Measurements from ENCODE around the gene ENO1.
"Not testable (repeated sequence)": the region's sequence is repeated elsewhere in the genome, so short reads cannot be mapped to it uniquely, and the experiment has no call there.

The ENO1 gene

GRCh38 chr1:8896775-8897174, 18.3 kb upstream of the ENO1 start:
- DNase-seq (ENCODE audit: low spot score), result not testable (repeated sequence)

- DNase-seq (ENCODE audit: low spot score), result no peak
These were observed 13.5 kb upstream of the ENO1 start for GRCh38 chr1:8892026-8892425.

GRCh38 chr1:8891401-8891800, 12.9 kb upstream of the ENO1 start:
- DNase-seq (ENCODE audit: low spot score), result no peak

- DNase-seq (ENCODE audit: low spot score), result peak; percentile 73
These were observed 11.7 kb upstream of the ENO1 start for GRCh38 chr1:8889925-8890785.

GRCh38 chr1:8889103-8889846, 10.8 kb upstream of the ENO1 start:
- no peak for DNase-seq (ENCODE audit: low spot score)

GRCh38 chr1:8886589-8886988, 8.1 kb upstream of the ENO1 start:
- DNase-seq (ENCODE audit: low spot score), result no peak

- not testable (repeated sequence) for DNase-seq (ENCODE audit: low spot score)
These were observed 7.6 kb upstream of the ENO1 start for GRCh38 chr1:8886031-8886524.

- not testable (repeated sequence) for DNase-seq (ENCODE audit: low spot score)
These were observed 5.6 kb upstream of the ENO1 start for GRCh38 chr1:8884105-8884504.

- DNase-seq (ENCODE audit: low spot score), result no peak
These were observed 5.0 kb upstream of the ENO1 start for GRCh38 chr1:8883491-8883890.

- peak; percentile 96 for DNase-seq (ENCODE audit: low spot score)
These were observed 1.6 kb upstream of the ENO1 start for GRCh38 chr1:8879922-8880676.

- no peak for DNase-seq (ENCODE audit: low spot score)
These were observed 1.0 kb upstream of the ENO1 start for GRCh38 chr1:8879464-8879921.

GRCh38 chr1:8878698-8879463, 395 bp upstream of the ENO1 start:
- peak; percentile 99 for DNase-seq (ENCODE audit: low spot score)

- no peak for DNase-seq (ENCODE audit: low spot score)
These were observed 2.4 kb downstream of the ENO1 start for GRCh38 chr1:8876087-8876486.

- DNase-seq (ENCODE audit: low spot score), result no peak
These were observed 3.1 kb downstream of the ENO1 start for GRCh38 chr1:8875216-8875861.

GRCh38 chr1:8874230-8875201, 4.0 kb downstream of the ENO1 start:
- no peak for DNase-seq (ENCODE audit: low spot score)

- DNase-seq (ENCODE audit: low spot score), result peak; percentile 94
These were observed 4.8 kb downstream of the ENO1 start for GRCh38 chr1:8873506-8874229.

- no peak for DNase-seq (ENCODE audit: low spot score)
These were observed 5.5 kb downstream of the ENO1 start for GRCh38 chr1:8873001-8873400.

GRCh38 chr1:8871965-8872399, 6.5 kb downstream of the ENO1 start:
- no peak for DNase-seq (ENCODE audit: low spot score)

GRCh38 chr1:8871539-8871935, 6.9 kb downstream of the ENO1 start:
- DNase-seq (ENCODE audit: low spot score), result no peak

Measured in hepatic stellate cell (primary cell).